HepG2 (cell line): ENCODE measurements around the gene TMEM214. TPM values are rescaled to one million over a fixed set of nuclear protein-coding genes. Genes with fewer than 3 reads are reported as not detected.

Experiments
- GPN1 ChIP-seq: sonication (generic); formaldehyde crosslinking; IDR thresholded peaks from 2 replicates; pipeline ENCODE4 v1.5.1; 2020; ENCODE audit warnings: missing genetic modification reagents, borderline replicate concordance
- HNRNPLL ChIP-seq: fragments of 200-400 bp; formaldehyde crosslinking; IDR thresholded peaks from 2 replicates; pipeline ENCODE4 v1.6.1; 2017; ENCODE audit warnings: mild to moderate bottlenecking, low read depth, low read length; ENCODE audit not compliant: poor library complexity, severe bottlenecking
- HOXA5 ChIP-seq: sonication (generic); formaldehyde crosslinking; IDR thresholded peaks from 2 replicates; pipeline ENCODE4 v1.4.0; 2020; ENCODE audit warnings: missing genetic modification reagents
- IRF2 ChIP-seq: IDR thresholded peaks from 2 replicates; pipeline ENCODE4 v1.6.1; 2018; ENCODE audit warnings: missing genetic modification reagents, missing compliant biosample characterization
- MIXL1 ChIP-seq: IDR thresholded peaks from 2 replicates; pipeline ENCODE4 v1.6.1; 2016
- PRDM4 ChIP-seq: sonication (generic); formaldehyde crosslinking; IDR thresholded peaks from 2 replicates; pipeline ENCODE4 v1.9.0; 2021; ENCODE audit warnings: missing genetic modification reagents, borderline replicate concordance
- SP1 ChIP-seq, 2 experiments: fragments of 450-650 bp in 1 of 2; sonication (generic) in 1 of 2; formaldehyde crosslinking in 1 of 2; IDR thresholded peaks; 2 replicates each; pipeline versions ENCODE4 v1.4.0 to v1.6.1; 2016 to 2020; ENCODE audit warnings: missing genetic modification reagents in 1 of 2
- ZBTB21 ChIP-seq: sonication (generic); formaldehyde crosslinking; IDR thresholded peaks from 2 replicates; pipeline ENCODE4 v1.4.0; 2020; ENCODE audit warnings: missing genetic modification reagents
- ZFP62 ChIP-seq: sonication (generic); formaldehyde crosslinking; IDR thresholded peaks from 2 replicates; pipeline ENCODE4 v1.4.0; 2020; ENCODE audit warnings: missing genetic modification reagents
- ZMYM2 ChIP-seq: sonication (generic); formaldehyde crosslinking; IDR thresholded peaks from 2 replicates; pipeline ENCODE4 v1.8.0; 2022; ENCODE audit warnings: mild to moderate bottlenecking, missing genetic modification reagents
- ZNF331 ChIP-seq: sonication (generic); formaldehyde crosslinking; IDR thresholded peaks from 2 replicates; pipeline ENCODE4 v1.4.0; 2020; ENCODE audit warnings: missing genetic modification reagents
- ZNF33A ChIP-seq: sonication (generic); formaldehyde crosslinking; IDR thresholded peaks from 2 replicates; pipeline ENCODE4 v1.5.1; 2020; ENCODE audit warnings: missing genetic modification reagents, mild to moderate bottlenecking, moderate library complexity, borderline replicate concordance
- ZNF639 ChIP-seq: conservative IDR thresholded peaks from 2 replicates; pipeline ENCODE4 v1.6.1; 2018; ENCODE audit warnings: missing genetic modification reagents
- ZNF687 ChIP-seq: sonication (generic); formaldehyde crosslinking; IDR thresholded peaks from 2 replicates; pipeline ENCODE4 v1.5.1; 2020; ENCODE audit warnings: mild to moderate bottlenecking, missing genetic modification reagents, moderate library complexity
- ZNF816 ChIP-seq: sonication (generic); formaldehyde crosslinking; IDR thresholded peaks from 2 replicates; pipeline ENCODE4 v1.8.0; 2022; ENCODE audit warnings: missing genetic modification reagents, mild to moderate bottlenecking, borderline replicate concordance
- ZXDC ChIP-seq: sonication (generic); formaldehyde crosslinking; IDR thresholded peaks from 2 replicates; pipeline ENCODE4 v1.5.0; 2020; ENCODE audit warnings: mild to moderate bottlenecking, missing genetic modification reagents
- polyA plus RNA-seq, 8 experiments: library from polyadenylated mRNA; depleted of rRNA in 3 of 8; stranded (reverse) in 7 of 8; unstranded in 1 of 8; fragments of >200 nt; fragmentation: Illumina TruSeq in 4 of 8; extraction: Trizol in 4 of 8; gene quantifications; 2 replicates each; pipeline versions ENCODE4 v1.2.1 to v1.2.3, GENCODE V29; 2011 to 2016; ENCODE audit warnings: low read depth in 4 of 8, missing spikeins in 1 of 8, mixed read lengths in 1 of 8; ENCODE audit not compliant: insufficient read depth in 1 of 8
- total RNA-seq, 5 experiments: library from RNA; depleted of rRNA; stranded (reverse); fragments of >200 nt; fragmentation: Illumina TruSeq; extraction: Trizol; gene quantifications; 2 replicates each; pipeline ENCODE4 v1.2.3, GENCODE V29; 2016; ENCODE audit warnings: low read depth in 1 of 5

TMEM214 gene
- total and polyA plus RNA-seq, 2 of the 13 experiments (the other 11 are each of a cell fraction or from before 2014, with no cell fraction given) = 58.3 to 132 TPM

GRCh38 chr2:27071277-27071989 is 38.7 kb downstream of the TMEM214 start, which contains the start of gene OST4 (continued):
- TF ChIP-seq ZXDC (CRISPR knock-in tag) = no peak; the same call in 1 of the 2 replicates
- peak; percentile 86 for TF ChIP-seq ZNF687 (CRISPR knock-in tag)
- TF ChIP-seq ZFP62 (CRISPR knock-in tag) = 0 out of 2 replicates have a peak, but pooled peaks have one; percentile 44
- no peak for TF ChIP-seq PRDM4 (CRISPR knock-in tag)
- TF ChIP-seq HOXA5 = peak; percentile 59
- 0 out of 2 replicates have a peak, but pooled peaks have one; percentile 22 for TF ChIP-seq GPN1 (CRISPR knock-in tag)
- 0 out of 2 replicates have a peak, but pooled peaks have one; percentile 47 for TF ChIP-seq ZNF639 (CRISPR knock-in tag)
- TF ChIP-seq IRF2 (CRISPR knock-in tag) = peak; percentile 77
- TF ChIP-seq ZNF816 (CRISPR knock-in tag) = peak; percentile 82; the same call in 1 of the 2 replicates
- TF ChIP-seq ZBTB21 (CRISPR knock-in tag) = peak; percentile 93
- TF ChIP-seq ZNF33A = no peak
- peak; percentile 85 for TF ChIP-seq ZNF331 (CRISPR knock-in tag)
- TF ChIP-seq SP1 (IDR thresholded peaks at IDR 0.05) = no peak
- TF ChIP-seq SP1 (CRISPR knock-in tag; IDR thresholded peaks at IDR 0.05) = peak; percentile 58
- TF ChIP-seq HNRNPLL = peak; percentile 66
- TF ChIP-seq ZMYM2 (CRISPR knock-in tag) = no peak
- peak; percentile 46; the same call in 1 of the 2 replicates for TF ChIP-seq MIXL1 (CRISPR knock-in tag)
